ENCODE results near the gene TTC23. TPM values are rescaled to one million over a fixed set of nuclear protein-coding genes. Genes with fewer than 3 reads are reported as not detected.
A peak's percentile ranks its signal among the peaks of the same experiment; 100 is the strongest.

TTC23 gene
- 20.9 and 28.5 TPM in 2 replicates for total RNA-seq

DNA sequence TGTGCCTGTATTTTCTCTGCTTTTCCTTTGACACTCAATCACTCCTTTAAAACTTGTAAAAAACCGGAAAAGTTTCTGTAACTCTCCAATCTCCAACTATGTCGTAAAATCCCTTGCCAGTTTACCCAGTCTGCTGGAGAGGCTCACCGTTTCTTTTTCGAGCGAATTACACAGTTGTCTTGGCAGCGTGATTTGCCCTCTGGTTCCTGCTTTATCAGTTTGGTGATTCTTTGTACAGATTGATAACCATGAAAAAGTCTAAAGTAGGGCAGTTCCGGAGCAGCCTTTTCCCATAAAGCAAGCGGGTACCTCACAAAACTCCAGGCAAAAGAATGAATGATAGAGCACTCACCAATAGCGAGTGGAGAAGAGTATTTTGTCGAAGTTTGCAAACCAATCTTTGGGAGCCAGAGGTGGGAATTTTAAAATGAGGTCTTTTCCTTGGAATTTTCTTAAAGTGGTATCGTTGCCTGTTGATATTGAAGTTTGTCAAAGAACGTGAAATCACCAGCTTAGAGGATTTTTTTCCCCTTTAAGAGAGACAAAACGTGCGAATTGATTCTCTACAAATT lies at the start of gene TTC23:
Gene TTC23, minus strand, starts transcription at position 312 of the 572 bp plus-strand sequence. CDS start 20,869 bp downstream, outside the sequence.
- H3K4me3 ChIP-seq (ENCODE audit: low read depth, low read length), result peak within 1 kb of the TSS; percentile 95
- DNase-seq (ENCODE audit: low read depth), result peak; percentile 92
- TF ChIP-seq, protein P1, sequence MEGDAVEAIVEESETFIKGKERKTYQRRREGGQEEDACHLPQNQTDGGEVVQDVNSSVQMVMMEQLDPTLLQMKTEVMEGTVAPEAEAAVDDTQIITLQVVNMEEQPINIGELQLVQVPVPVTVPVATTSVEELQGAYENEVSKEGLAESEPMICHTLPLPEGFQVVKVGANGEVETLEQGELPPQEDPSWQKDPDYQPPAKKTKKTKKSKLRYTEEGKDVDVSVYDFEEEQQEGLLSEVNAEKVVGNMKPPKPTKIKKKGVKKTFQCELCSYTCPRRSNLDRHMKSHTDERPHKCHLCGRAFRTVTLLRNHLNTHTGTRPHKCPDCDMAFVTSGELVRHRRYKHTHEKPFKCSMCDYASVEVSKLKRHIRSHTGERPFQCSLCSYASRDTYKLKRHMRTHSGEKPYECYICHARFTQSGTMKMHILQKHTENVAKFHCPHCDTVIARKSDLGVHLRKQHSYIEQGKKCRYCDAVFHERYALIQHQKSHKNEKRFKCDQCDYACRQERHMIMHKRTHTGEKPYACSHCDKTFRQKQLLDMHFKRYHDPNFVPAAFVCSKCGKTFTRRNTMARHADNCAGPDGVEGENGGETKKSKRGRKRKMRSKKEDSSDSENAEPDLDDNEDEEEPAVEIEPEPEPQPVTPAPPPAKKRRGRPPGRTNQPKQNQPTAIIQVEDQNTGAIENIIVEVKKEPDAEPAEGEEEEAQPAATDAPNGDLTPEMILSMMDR (IDR thresholded peaks at IDR 0.05; ENCODE audit: insufficient read depth, low read depth, low read length), result no peak

DNA sequence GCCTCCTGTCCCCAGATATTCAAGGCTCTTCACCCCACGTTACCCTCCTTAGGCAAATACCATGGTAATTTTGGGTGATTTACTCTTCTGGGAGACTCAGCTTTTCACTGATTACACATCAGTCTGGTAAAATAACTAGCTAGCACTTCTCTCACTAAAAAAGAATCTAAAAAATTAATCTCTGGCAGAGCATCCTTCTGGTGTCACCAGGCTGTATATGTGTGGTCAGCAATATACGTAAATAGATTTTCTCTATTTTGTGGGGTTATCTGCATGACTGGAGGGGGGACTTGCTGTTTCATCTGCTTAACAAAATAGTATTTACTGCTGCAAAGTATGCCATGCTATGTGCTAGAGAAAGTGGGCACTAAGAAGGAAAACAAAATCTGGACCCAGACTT lies 47.0 kb upstream of the TTC23 start:
- TF ChIP-seq, protein P1 (IDR thresholded peaks at IDR 0.05; ENCODE audit: insufficient read depth, low read depth, low read length), result no peak
- no peak overlapping the region for H3K4me3 ChIP-seq (ENCODE audit: low read depth, low read length)
- DNase-seq (ENCODE audit: low read depth), result no peak

GRCh38 chr15:99295840-99296239 lies 46.5 kb upstream of the TTC23 start:
- H3K4me3 ChIP-seq (ENCODE audit: low read depth, low read length), result no peak overlapping the region
- TF ChIP-seq, protein P1 (IDR thresholded peaks at IDR 0.05; ENCODE audit: insufficient read depth, low read depth, low read length), result no peak
- DNase-seq (ENCODE audit: low read depth), result no peak

GRCh38 chr15:99291643-99292042 lies 42.3 kb upstream of the TTC23 start:
- DNase-seq (ENCODE audit: low read depth), result no peak
- TF ChIP-seq, protein P1 (IDR thresholded peaks at IDR 0.05; ENCODE audit: insufficient read depth, low read depth, low read length), result no peak

GRCh38 chr15:99283717-99284116 lies 34.3 kb upstream of the TTC23 start:
- H3K4me3 ChIP-seq (ENCODE audit: low read depth, low read length), result no peak overlapping the region
- TF ChIP-seq, protein P1 (IDR thresholded peaks at IDR 0.05; ENCODE audit: insufficient read depth, low read depth, low read length), result no peak
- DNase-seq (ENCODE audit: low read depth), result no peak

More at GRCh38 chr15:99291643-99292042, 42.3 kb upstream of the TTC23 start:
- no peak overlapping the region for H3K4me3 ChIP-seq (ENCODE audit: low read depth, low read length)

DNA sequence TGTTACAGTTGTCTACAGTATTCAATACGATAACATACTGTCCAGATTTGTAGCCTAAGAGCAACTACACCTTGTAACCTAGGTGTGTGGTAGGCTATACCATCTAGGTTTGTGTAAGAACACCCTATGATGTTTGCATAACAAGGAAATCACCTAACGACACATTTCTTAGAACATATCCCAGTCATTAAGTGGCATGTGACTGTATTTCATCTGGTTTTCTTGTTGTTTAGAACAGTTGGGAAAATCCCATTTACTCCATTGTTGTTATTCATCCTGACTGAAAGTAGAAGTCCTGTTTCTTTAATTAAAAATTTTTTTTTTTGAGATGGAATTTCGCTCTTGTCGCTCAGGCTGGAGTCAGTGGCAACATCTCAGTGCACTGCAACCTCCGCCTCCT lies 33.2 kb upstream of the TTC23 start:
- TF ChIP-seq, protein P1 (IDR thresholded peaks at IDR 0.05; ENCODE audit: insufficient read depth, low read depth, low read length), result no peak
- H3K4me3 ChIP-seq (ENCODE audit: low read depth, low read length), result no peak overlapping the region
- DNase-seq (ENCODE audit: low read depth), result no peak

GRCh38 chr15:99282121-99282520 lies 32.7 kb upstream of the TTC23 start:
- H3K4me3 ChIP-seq (ENCODE audit: low read depth, low read length), result no peak overlapping the region
- TF ChIP-seq, protein P1 (IDR thresholded peaks at IDR 0.05; ENCODE audit: insufficient read depth, low read depth, low read length), result no peak
- DNase-seq (ENCODE audit: low read depth), result no peak

Measured in fibroblast of villous mesenchyme (primary cell).